ENCODE results near the gene RGS16.

RGS16 gene

GRCh38 chr1:182570611-182570970 is 33.6 kb downstream of the RGS16 start:
- DNase-seq: no peak

- no peak for DNase-seq
These were observed 34.1 kb downstream of the RGS16 start for GRCh38 chr1:182569939-182570610.

GRCh38 chr1:182568647-182569284 is 35.4 kb downstream of the RGS16 start:
- no peak for DNase-seq

DNA sequence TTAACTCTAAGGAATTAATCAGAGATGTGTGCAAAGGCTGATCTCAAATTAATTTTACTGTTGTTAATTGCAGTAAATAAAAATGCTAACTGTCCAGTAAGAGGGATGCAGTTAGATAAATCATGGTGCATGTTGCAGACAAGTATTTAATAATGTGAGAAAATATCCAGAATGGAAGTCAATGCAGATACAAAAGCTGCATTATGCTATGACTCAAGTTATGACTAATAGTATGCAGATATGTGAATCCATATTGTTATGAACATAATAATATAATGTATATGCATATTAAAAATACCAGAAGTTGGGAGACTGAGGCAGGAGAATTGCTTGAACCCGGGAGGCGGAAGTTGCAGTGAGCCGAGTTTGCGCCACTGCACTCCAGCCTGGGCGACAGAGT is 36.6 kb downstream of the RGS16 start:
- no peak for DNase-seq

DNA sequence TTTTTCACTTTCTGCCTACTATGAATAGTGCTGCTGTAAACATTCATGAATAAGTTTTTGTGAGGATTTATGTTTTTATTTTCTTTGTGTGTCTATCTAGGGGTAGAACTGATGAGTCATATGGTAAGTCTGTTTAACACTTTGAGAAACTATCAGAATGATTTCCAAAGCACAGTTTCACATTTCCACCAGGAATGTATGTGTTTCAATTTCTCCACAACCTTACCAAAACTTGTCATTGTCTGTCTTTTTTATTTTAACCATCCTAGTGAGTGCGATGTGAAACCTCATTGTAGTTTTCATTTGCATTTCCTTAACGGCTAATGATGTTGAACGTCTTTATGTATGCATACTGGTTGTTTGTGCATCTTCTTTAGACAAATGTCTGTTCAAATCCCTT is 38.7 kb downstream of the RGS16 start:
- DNase-seq: no peak

DNA sequence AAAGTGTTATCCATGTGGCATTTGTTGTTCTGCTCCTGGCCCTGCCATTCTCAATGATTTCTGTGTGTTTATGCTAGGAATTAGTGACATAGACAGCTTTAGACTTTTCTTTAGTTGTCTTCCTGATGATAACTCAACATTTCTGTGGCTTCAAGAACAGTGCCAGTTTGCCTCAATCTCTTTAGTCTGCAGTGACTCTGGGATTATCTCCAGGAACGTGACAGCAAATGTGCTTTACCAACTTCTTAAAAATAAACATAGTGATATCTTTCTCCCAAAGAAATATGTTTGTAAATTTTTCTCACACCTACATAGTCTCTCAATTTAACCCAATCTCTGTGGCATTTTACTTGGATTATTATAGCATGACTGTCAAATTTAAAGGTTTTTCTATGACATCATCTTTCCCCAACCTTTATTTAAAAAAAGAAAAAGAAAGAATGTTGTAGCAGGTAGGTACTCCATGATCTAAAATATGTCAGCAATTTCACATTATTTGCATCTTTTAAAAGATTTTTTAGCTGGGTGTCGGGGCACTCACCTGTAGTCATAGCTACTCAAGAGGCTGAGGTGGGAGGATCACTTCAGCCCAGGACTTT is 39.7 kb downstream of the RGS16 start:
- DNase-seq: no peak

- no peak for DNase-seq
These were observed 41.1 kb downstream of the RGS16 start for GRCh38 chr1:182563095-182563494.

GRCh38 chr1:182561456-182561855 is 42.7 kb downstream of the RGS16 start:
- no peak for DNase-seq

- no peak for DNase-seq
These were observed 43.7 kb downstream of the RGS16 start for GRCh38 chr1:182560392-182560984.

GRCh38 chr1:182556279-182556678 is 47.9 kb downstream of the RGS16 start:
- DNase-seq: no peak

DNA sequence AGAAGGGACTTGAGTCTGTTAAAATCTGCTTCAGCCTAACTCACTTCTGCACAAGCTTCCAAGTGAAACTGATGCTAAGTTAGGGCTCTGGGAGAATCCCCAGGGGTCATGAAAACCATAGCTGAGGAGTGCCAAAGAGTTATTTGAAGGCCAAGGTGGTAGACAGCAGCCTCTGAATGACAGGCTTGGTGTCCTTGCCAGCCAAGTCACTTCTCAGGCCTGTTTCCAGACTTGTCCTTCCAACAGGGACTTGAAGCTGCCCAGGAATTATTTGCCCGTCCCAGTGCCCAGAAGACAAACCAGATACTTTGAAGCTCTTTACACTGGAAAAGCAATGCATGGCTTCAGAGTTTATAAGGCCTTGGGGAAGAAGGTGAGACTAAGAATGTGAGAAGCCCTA is 48.7 kb downstream of the RGS16 start:
- DNase-seq: no peak

DNA sequence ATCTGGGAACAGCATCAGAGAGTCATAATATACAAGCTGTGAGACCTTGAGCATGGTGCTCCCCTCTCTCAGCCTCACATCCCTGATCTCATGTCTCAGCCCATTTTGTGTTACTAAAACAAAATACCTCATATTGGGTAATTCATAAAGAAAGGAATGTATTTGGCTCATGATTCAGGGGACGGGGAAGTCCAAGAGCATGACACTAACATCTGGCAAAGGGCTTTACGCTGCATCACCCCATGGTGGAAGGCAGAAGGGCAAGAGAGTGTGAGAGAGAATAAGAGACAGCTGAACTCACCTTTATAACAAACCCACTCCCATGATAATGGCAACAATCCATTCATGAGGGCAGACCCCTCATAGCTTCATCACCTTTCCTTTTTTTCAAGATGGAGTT is 51.7 kb downstream of the RGS16 start:
- DNase-seq: no peak

DNA sequence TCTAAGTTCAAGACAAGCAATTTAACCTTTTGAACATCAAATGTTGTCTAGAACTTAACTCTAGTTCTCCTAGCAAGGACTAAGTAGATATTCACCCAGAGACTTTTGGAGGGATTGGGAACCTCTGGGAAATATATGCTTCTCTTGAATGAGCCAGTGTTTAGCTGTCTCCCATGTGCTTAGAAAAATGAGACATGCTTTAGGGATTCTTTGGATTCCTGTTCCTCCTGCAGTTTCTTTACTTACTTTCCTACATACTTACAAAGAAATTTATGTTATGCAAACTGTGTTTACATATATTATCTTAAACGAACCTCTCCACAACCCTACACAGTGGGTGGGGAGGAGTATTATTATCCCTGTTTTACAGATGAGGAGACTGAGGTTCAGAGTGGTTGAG is 54.4 kb downstream of the RGS16 start:
- DNase-seq: no peak

DNA sequence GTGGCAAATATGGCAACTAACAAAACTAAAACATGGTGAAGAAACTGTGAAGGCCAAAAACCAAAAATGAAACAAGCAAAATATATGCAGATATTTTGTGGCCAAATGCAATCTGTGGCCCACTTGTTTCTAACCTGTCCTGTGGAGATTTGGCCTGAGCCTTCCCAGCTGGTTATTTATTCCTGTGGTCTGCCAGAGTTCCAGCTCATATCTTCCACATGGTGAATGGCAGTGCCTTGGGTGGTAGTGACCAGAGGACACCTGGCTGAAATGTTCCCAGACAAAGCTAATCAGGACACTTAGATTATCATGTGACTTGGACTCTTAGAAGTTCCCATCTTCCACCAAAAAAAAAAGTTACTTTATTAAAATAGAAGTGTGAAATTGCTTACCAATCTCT is 54.8 kb downstream of the RGS16 start:
- no peak for DNase-seq
